Measurements from ENCODE around the gene SH3RF3.

Gene SH3RF3

GRCh38 chr2:109399066-109399465 is 270.1 kb downstream of the SH3RF3 start:
- DNase-seq (ENCODE audit: low read depth) = no peak
- H3K4me3 ChIP-seq (ENCODE audit: low read depth, low read length) = no peak overlapping the region
- TF ChIP-seq CTCF (IDR thresholded peaks at IDR 0.05; ENCODE audit: low read depth, low read length, missing control alignments) = no peak

GRCh38 chr2:109400102-109400501 is 271.1 kb downstream of the SH3RF3 start:
- no peak overlapping the region for H3K4me3 ChIP-seq (ENCODE audit: low read depth, low read length)
- peak; percentile 8 for DNase-seq (ENCODE audit: low read depth)
- no peak for TF ChIP-seq CTCF (IDR thresholded peaks at IDR 0.05; ENCODE audit: low read depth, low read length, missing control alignments)

GRCh38 chr2:109401370-109401769 is 272.4 kb downstream of the SH3RF3 start:
- no peak overlapping the region for H3K4me3 ChIP-seq (ENCODE audit: low read depth, low read length)
- TF ChIP-seq CTCF (IDR thresholded peaks at IDR 0.05; ENCODE audit: low read depth, low read length, missing control alignments) = no peak
- DNase-seq (ENCODE audit: low read depth) = no peak

GRCh38 chr2:109402180-109402579 is 273.2 kb downstream of the SH3RF3 start:
- TF ChIP-seq CTCF (IDR thresholded peaks at IDR 0.05; ENCODE audit: low read depth, low read length, missing control alignments) = no peak
- H3K4me3 ChIP-seq (ENCODE audit: low read depth, low read length) = no peak overlapping the region
- DNase-seq (ENCODE audit: low read depth) = no peak

GRCh38 chr2:109402980-109403840 is 274.2 kb downstream of the SH3RF3 start:
- H3K4me3 ChIP-seq (ENCODE audit: low read depth, low read length) = no peak overlapping the region
- DNase-seq (ENCODE audit: low read depth) = no peak
- no peak for TF ChIP-seq CTCF (IDR thresholded peaks at IDR 0.05; ENCODE audit: low read depth, low read length, missing control alignments)

- DNase-seq (ENCODE audit: low read depth) = no peak
- no peak overlapping the region for H3K4me3 ChIP-seq (ENCODE audit: low read depth, low read length)
- TF ChIP-seq CTCF (IDR thresholded peaks at IDR 0.05; ENCODE audit: low read depth, low read length, missing control alignments) = no peak
Observed at GRCh38 chr2:109403841-109404201, 274.8 kb downstream of the SH3RF3 start.

GRCh38 chr2:109404681-109405080 is 275.7 kb downstream of the SH3RF3 start:
- DNase-seq (ENCODE audit: low read depth) = no peak
- no peak overlapping the region for H3K4me3 ChIP-seq (ENCODE audit: low read depth, low read length)
- no peak for TF ChIP-seq CTCF (IDR thresholded peaks at IDR 0.05; ENCODE audit: low read depth, low read length, missing control alignments)
